HCT116 (cell line): ENCODE data around the gene LYPD5. TPM values are rescaled to one million over a fixed set of nuclear protein-coding genes. Genes with fewer than 3 reads are reported as not detected.

Experiments used
- ATAC-seq: fragments of 200-7000 bp; cut with Tn5 transposase; 2 replicates; pipeline ENCODE4 v1.9.1; 2020; ENCODE audit warnings: mild to moderate bottlenecking, moderate library complexity
- BruUV-seq: library from RNA; stranded (reverse); fragments of 400-500 nt; replicated peaks from 2 replicates; lab custom pipeline; 2021; lab: Mats Ljungman, UMichigan
- CTCF ChIA-PET: fragments of 300-600 bp; sonication (Branson Sonifier 250); formaldehyde crosslinking; loops from one replicate; lab custom pipeline; 2021; ENCODE audit warnings: antibody characterized with exemption; lab: Charles Lee
- POLR2A ChIA-PET: fragments of 300-600, 350-600 bp; sonication (Branson Sonifier 250); formaldehyde crosslinking; loops from one replicate; lab custom pipeline; 2021; ENCODE audit warnings: antibody characterized with exemption; lab: Charles Lee
- RAD21 ChIA-PET, 2 experiments: fragments of 300-600 bp; sonication (Branson Sonifier 250); formaldehyde crosslinking; loops; one replicate each; lab custom pipeline; 2023; ENCODE audit warnings: low total read pairs in 2 of 2; ENCODE audit not compliant: uncharacterized antibody in 2 of 2, unreplicated experiment in 2 of 2, low non-redundant PET in 1 of 2; lab: Charles Lee
- DNase-seq: peaks from one replicate; pipeline ENCODE4 v3.0.0-alpha.2; 2010; ENCODE audit warnings: low read depth, low spot score
- H2AFZ ChIP-seq: fragments of 200-600 bp; shearing (Covaris generic), sonication (generic); 2 replicates; pipeline ENCODE4 v1.6.1; 2017; ENCODE audit warnings: low read depth, mixed run types, mixed read lengths, antibody characterized with exemption, low read length; ENCODE audit not compliant: poor library complexity, severe bottlenecking
- H3K27ac ChIP-seq: 2 replicates; pipeline ENCODE4 v1.5.1; 2012; ENCODE audit warnings: low read depth, low read length
- H3K27me3 ChIP-seq: fragments of 200-600 bp; sonication (generic); 2 replicates; pipeline ENCODE4 v1.6.1; 2016; ENCODE audit warnings: mixed run types, low read length, mixed read lengths; ENCODE audit not compliant: insufficient read depth
- H3K36me3 ChIP-seq, 2 experiments: fragments of 200-500 bp in 1 of 2; fragments of 200-600 bp in 1 of 2; sonication (Bioruptor generic) in 1 of 2; sonication (generic) in 1 of 2; 2 replicates each; pipeline versions ENCODE4 v1.5.1 to v1.6.1; 2014 to 2016; ENCODE audit warnings: low read length in 2 of 2, inconsistent platforms in 1 of 2, mixed read lengths in 1 of 2, mixed run types in 1 of 2; ENCODE audit not compliant: insufficient read depth in 2 of 2, control insufficient read depth in 1 of 2
- H3K4me1 ChIP-seq, 2 experiments: fragments of 200-600 bp in 1 of 2; sonication (generic) in 1 of 2; 2 replicates each; pipeline versions ENCODE4 v1.5.1 to v1.6.1; 2012 to 2017; ENCODE audit warnings: low read length in 2 of 2, inconsistent platforms in 1 of 2, mild to moderate bottlenecking in 1 of 2, mixed read lengths in 1 of 2, mixed run types in 1 of 2, moderate library complexity in 1 of 2; ENCODE audit not compliant: insufficient read depth in 2 of 2, control insufficient read depth in 1 of 2
- H3K4me2 ChIP-seq: fragments of 200-600 bp; sonication (generic); 2 replicates; pipeline ENCODE4 v1.6.1; 2017; ENCODE audit warnings: mixed run types, low read length, mixed read lengths
- H3K4me3 ChIP-seq, 2 experiments: fragments of 200-600 bp in 1 of 2; sonication (generic) in 1 of 2; replicated peaks in 1 of 2; 2 replicates each; pipeline ENCODE4 v1.5.1; 2011 to 2016; ENCODE audit warnings: low read length in 2 of 2, control low read depth in 1 of 2, low read depth in 1 of 2, mild to moderate bottlenecking in 1 of 2, mixed read lengths in 1 of 2, mixed run types in 1 of 2
- H3K79me2 ChIP-seq: fragments of 200-600 bp; sonication (generic); 2 replicates; pipeline ENCODE4 v1.6.1; 2017; ENCODE audit warnings: mild to moderate bottlenecking, mixed run types, low read length, moderate library complexity, mixed read lengths; ENCODE audit not compliant: insufficient read depth
- H3K9ac ChIP-seq: fragments of 200-600 bp; sonication (generic); 2 replicates; pipeline ENCODE4 v1.6.1; 2016; ENCODE audit warnings: low read length, mixed read lengths
- H3K9me2 ChIP-seq: fragments of 200-600 bp; sonication (generic), shearing (Covaris generic); 2 replicates; pipeline ENCODE4 v1.6.1; 2017; ENCODE audit warnings: mixed run types, mild to moderate bottlenecking, moderate library complexity; ENCODE audit not compliant: insufficient read depth
- H3K9me3 ChIP-seq, 2 experiments: fragments of 200-500 bp in 1 of 2; fragments of 200-600 bp in 1 of 2; sonication (Bioruptor generic) in 1 of 2; sonication (generic) in 1 of 2; 2 replicates each; pipeline ENCODE4 v1.6.1; 2014 to 2017; ENCODE audit warnings: low read length in 2 of 2, mixed read lengths in 2 of 2, inconsistent platforms in 1 of 2, low read depth in 1 of 2, mild to moderate bottlenecking in 1 of 2, mixed run types in 1 of 2, moderate library complexity in 1 of 2; ENCODE audit not compliant: control insufficient read depth in 1 of 2, insufficient read depth in 1 of 2
- H4K20me1 ChIP-seq: fragments of 200-600 bp; sonication (generic), shearing (Covaris generic); 2 replicates; pipeline ENCODE4 v1.6.1; 2017; ENCODE audit warnings: mixed run types, mild to moderate bottlenecking, moderate library complexity; ENCODE audit not compliant: insufficient read depth
- ELF1 ChIP-seq: IDR thresholded peaks from 2 replicates; pipeline ENCODE4 v1.6.1; 2012; ENCODE audit warnings: low read depth, borderline replicate concordance
- EZH2phosphoT487 ChIP-seq: fragments of 200-600 bp; IDR thresholded peaks from 2 replicates; pipeline ENCODE4 v1.6.1; 2018; ENCODE audit warnings: antibody characterized with exemption, borderline replicate concordance
- RAD21 ChIP-seq: IDR thresholded peaks from 2 replicates; pipeline ENCODE4 v1.6.1; 2012; ENCODE audit warnings: low read depth, mild to moderate bottlenecking
- YY1 ChIP-seq: IDR thresholded peaks from 2 replicates; pipeline ENCODE4 v1.6.1; 2011; ENCODE audit warnings: low read length, low read depth, moderate library complexity, mild to moderate bottlenecking; ENCODE audit not compliant: insufficient replicate concordance; ENCODE audit errors: extremely low read depth
- ZFX ChIP-seq: fragments of 450-650 bp; IDR thresholded peaks from 2 replicates; pipeline ENCODE4 v1.6.1; 2017
- ZNF274 ChIP-seq: fragments of 200-500 bp; sonication (Bioruptor generic); IDR thresholded peaks from 2 replicates; pipeline ENCODE4 v1.6.1; 2014; ENCODE audit warnings: mild to moderate bottlenecking, low read depth, low read length, inconsistent platforms
- intact Hi-C: fragments of 100-400 bp; cut with micrococcal nuclease; formaldehyde crosslinking; loops from 2 replicates; pipeline ENCODE4 v1.10.0; 2022
- total RNA-seq: library from RNA; stranded (reverse); gene quantifications from one replicate; pipeline ENCODE4 v1.2.1, GENCODE V29; 2021; ENCODE audit not compliant: unreplicated experiment
- TF ChIP-seq, protein P1 (sequence below): IDR thresholded peaks from 2 replicates; pipeline ENCODE4 v1.6.1; 2011; ENCODE audit warnings: mild to moderate bottlenecking, low read length, moderate library complexity; ENCODE audit not compliant: insufficient replicate concordance; ENCODE audit errors: extremely low read depth

LYPD5 gene
- total RNA-seq, 1 experiment from 2014 or later, result 7.6 TPM

DNA sequence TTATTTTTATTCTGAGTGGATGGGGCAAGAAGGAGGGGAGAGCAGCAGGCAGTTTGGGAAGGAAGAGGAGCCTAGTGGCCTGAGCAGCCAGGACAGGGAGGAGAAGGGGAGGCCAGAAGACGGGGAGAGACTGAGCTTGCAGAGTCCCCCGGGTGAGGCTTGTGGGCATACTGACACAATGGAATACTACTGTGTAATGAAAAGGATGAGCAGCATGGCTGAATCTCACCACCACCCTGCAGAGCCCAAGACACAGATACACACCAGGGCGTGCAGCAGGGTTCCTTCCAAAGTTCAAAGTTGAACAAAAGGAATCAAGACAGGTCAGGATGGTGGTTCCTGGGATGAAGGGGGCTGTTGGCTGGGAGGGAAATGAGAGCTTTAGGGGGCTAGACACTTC lies 39.4 kb downstream of the LYPD5 start:
- Histone ChIP-seq H3K4me2 (peak overlapping the region; percentile 74), H3K27ac (peak overlapping the region; percentile 98), H3K36me3 (peaks cover 2 to 16% of the 10 kb centered on the region in 2 experiments; a peak in 2 of 4 replicates), H4K20me1 (no peaks in the 10 kb centered on the region), H2AFZ (no peak overlapping the region), H3K4me1 (peaks cover 88 to 100% of the 10 kb centered on the region in 2 experiments), H3K9me3 (no peaks in the 10 kb centered on the region), H3K9ac (peak overlapping the region; percentile 62), H3K4me3 (no peak overlapping the region), H3K9me2 (no peaks in the 10 kb centered on the region), H3K27me3 (no peaks in the 10 kb centered on the region), H3K79me2 (no peaks in the 10 kb centered on the region; the same call in 1 of the 2 replicates)
- TF ChIP-seq YY1 (no peak), ZNF274 (no peak), ZFX (no peak)
- TF ChIP-seq, protein P1, sequence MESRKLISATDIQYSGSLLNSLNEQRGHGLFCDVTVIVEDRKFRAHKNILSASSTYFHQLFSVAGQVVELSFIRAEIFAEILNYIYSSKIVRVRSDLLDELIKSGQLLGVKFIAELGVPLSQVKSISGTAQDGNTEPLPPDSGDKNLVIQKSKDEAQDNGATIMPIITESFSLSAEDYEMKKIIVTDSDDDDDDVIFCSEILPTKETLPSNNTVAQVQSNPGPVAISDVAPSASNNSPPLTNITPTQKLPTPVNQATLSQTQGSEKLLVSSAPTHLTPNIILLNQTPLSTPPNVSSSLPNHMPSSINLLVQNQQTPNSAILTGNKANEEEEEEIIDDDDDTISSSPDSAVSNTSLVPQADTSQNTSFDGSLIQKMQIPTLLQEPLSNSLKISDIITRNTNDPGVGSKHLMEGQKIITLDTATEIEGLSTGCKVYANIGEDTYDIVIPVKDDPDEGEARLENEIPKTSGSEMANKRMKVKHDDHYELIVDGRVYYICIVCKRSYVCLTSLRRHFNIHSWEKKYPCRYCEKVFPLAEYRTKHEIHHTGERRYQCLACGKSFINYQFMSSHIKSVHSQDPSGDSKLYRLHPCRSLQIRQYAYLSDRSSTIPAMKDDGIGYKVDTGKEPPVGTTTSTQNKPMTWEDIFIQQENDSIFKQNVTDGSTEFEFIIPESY, result no peak
- POLR2A ChIA-PET, result interaction anchor here (0.6 to 5.4 kb wide), 3 partner anchors 8 to 94 kb away, joined by 4 to 60 read pairs (median 7); partner anchors contain the start of genes KCNN4 and SMG9
- ATAC-seq (no peak), DNase-seq (no peak)
- BruUV-seq, result no TSS peak
- intact Hi-C loops, result no loop called here
- RAD21 ChIA-PET, result no interaction called here
- CTCF ChIA-PET, result interaction anchor here (1.5 kb wide), 1 partner anchor 47 kb away, joined by 4 read pairs; no protein-coding TSS in a partner anchor

DNA sequence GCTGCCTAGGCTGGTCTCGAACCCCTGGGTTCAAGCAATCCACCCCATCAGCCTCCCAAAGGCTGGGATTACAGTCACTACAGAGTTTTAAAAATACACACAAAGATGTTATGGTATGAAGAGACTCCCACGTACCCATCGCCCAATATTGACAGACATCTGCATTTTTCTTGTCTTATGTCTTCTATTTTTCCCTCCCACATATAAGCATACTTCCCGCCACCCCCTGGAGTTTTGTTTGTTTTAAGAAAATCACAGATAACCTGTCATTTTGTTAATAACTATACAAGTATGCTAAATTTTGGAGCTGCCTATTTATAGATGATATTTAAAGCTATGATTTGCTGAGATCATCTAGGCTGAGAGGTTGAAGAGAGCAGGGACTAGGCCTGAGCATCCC lies 41.3 kb downstream of the LYPD5 start:
- no peak for DNase-seq
- H3K79me2 ChIP-seq, result peaks cover 6% of the 10 kb centered on the region
- peak overlapping the region; percentile 46 for H3K9ac ChIP-seq
- ATAC-seq, result no peak
- TF ChIP-seq EZH2phosphoT487 (no peak), ELF1 (no peak), RAD21 (no peak)
- H4K20me1 ChIP-seq, result no peaks in the 10 kb centered on the region
- H3K4me3 ChIP-seq, result no peak overlapping the region
- CTCF ChIA-PET, result no interaction called here
- H3K36me3 ChIP-seq, result no peaks in the 10 kb centered on the region; a peak in 1 of 4 replicates
- BruUV-seq, result no TSS peak
- peak overlapping the region; percentile 98 for H3K27ac ChIP-seq
- H3K9me3 ChIP-seq, result no peaks in the 10 kb centered on the region
- H3K4me1 ChIP-seq, result peaks cover 95 to 100% of the 10 kb centered on the region in 2 experiments
- no peak overlapping the region for H2AFZ ChIP-seq
- no peaks in the 10 kb centered on the region for H3K9me2 ChIP-seq
- H3K27me3 ChIP-seq, result no peaks in the 10 kb centered on the region
- RAD21 ChIA-PET, result no interaction called here
- intact Hi-C loops, result no loop called here
- H3K4me2 ChIP-seq, result peak overlapping the region; percentile 26
- POLR2A ChIA-PET, result interaction anchor here (1.4 to 2.5 kb wide), 2 partner anchors 8 to 93 kb away, joined by 3 to 7 read pairs; no protein-coding TSS in a partner anchor
